HG02852 (cell line): ENCODE measurements around the gene KHNYN.
"Not testable (repeated sequence)": the region's sequence is repeated elsewhere in the genome, so short reads cannot be mapped to it uniquely, and the experiment has no call there.

Experiments used
- ATAC-seq: cut with Tn5 transposase; IDR thresholded peaks from one replicate; pipeline ENCODE4 v1.9.1; 2021; ENCODE audit warnings: mild to moderate bottlenecking, moderate library complexity; ENCODE audit not compliant: unreplicated experiment

The KHNYN gene

DNA sequence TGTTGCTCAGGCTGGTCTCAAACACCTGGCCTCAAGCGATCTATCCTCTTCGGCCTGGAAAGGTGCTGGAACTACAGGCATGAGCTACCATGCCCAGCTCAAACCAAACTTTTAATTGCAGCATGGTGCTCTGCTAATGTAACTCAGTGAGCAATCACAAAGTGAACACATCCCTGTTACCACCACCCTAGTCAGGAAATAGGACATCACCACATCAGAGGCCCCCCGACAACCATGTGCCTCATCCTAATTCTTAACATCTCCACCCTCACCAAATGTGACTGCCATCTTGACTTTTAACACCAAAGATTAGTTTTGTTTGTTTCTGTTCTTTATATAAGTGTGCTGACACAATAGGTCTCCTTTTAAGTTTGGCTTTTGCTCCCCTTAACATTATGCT is 35.6 kb downstream of the KHNYN start:
- no peak for ATAC-seq

DNA sequence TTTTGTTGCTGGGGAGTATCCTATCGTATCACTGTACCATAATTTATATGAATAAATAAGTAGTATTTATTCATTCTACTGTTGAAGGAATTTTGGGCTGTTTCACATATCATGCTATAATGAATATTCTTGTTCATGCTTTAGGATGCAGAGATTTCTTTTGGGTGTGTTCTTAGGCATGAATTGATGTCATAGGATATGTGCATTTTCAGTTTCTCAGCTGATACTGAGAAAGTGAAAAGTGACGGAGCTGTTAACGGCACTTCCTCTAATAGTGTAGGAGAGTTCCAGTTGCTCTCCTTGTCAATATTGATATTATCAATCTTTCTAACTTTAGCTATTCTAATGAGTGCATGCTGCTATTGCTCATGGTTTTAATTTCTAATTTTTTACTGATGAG is 36.1 kb downstream of the KHNYN start:
- ATAC-seq: no peak

DNA sequence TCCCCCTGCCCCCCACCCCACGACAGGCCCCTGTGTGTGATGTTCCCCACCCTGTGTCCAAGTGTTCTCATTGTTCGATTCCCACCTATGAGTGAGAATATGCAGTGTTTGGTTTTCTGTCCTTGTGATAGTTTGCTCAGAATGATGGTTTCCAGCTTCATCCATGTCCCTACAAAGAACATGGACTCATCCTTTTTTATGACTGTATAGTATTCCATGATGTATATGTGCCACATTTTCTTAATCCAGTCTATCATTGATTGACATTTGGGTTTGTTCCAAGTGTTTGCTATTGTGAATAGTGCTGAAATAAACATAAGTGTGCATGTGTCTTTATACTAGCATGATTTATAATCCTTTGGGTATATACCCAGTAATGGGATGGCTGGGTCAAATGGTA is 40.7 kb downstream of the KHNYN start:
- not testable (repeated sequence) for ATAC-seq

DNA sequence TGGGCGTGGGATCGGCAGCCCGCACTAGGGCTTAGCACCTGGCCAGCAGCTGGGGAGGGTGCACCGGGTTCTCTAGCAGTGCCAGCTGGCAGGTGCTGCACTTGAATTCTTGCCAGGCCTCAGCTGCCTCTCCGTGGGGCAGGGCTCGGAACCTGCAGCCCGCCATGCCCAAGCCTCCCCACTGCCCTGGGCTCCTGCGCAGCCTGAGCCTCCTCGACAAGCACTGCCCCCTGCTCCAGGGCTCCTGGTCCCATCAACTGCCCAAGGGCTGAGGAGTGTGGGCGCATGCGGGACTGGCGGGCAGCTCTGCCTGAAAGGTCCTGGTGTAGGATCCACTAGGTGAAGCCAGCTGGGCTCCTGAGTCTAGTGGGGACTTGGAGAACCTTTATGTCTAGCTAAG is 43.5 kb downstream of the KHNYN start:
- ATAC-seq: no peak

DNA sequence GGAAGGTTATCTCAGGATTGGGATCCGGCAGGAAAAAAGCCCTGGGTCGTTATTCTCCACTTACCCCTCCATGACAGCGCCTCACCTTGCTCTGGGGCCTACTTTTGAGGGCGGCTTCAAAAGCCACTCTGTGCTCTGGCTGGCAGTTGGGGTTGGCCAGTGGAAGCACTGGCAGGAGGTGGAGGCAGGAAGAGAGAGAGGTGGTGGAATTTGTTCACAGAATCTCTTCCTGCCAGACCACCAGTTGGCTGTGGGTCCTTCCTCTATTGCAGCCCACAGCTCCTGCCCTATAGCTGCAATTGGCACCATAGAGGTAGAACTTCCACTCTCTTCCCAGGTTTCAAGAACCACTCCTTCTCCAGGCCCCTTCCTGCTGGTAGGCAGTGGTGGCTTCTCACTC is 45.5 kb downstream of the KHNYN start:
- no peak for ATAC-seq

DNA sequence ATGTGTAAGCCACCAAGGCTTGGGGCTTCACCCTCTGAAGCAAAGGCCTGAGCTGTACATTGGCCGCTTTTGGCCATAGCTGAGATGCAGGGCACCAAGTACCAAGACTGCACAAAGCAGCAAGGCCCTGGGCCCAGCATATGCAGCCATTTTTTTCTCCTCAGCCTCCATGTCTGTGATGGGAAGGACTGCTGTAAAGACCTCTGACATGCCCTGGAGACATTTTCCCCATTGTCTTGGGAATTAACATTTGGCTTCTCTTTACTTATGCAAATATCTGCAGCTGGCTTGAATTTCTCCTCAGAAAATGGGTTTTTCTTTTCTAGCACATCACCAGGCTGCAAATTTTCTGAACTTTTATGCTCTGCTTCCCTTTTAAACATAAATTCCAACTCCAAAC is 50.2 kb downstream of the KHNYN start:
- ATAC-seq: not testable (repeated sequence)

DNA sequence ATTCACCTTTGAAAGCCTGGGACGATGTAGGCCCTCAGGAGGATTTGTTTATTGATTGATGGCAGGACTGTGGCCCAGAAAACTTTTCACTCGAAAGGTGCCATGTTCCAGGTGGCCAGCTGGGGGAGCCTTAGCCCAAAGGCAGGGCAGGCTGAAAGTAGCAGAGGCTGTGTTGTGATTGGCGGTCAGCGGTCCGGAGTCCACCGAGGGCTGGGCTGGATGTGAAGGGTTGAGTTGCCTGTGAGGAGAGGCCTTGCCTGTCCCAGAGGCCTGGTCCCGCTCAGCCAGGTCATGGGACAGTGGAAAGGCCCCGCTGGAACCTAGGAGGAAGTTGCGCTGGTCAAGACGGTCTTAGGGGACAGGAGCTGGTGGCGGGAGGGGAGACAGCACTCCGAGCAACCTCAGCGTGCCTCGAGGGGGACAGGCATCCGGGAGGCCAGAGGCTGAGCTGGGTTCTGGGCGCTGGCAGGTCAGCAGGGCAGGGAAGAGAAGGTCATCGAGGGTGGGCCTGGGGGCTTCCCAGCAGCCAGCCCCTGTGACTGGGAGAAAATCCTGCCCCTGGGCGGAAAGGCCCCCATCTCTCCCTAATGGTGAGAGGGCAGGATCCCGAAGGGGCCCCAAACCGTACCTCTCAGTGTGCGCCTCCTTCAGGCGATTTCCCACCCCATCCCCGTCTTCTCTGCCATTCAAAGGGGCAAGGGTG is 52.0 kb downstream of the KHNYN start:
- peak; percentile 92 for ATAC-seq

DNA sequence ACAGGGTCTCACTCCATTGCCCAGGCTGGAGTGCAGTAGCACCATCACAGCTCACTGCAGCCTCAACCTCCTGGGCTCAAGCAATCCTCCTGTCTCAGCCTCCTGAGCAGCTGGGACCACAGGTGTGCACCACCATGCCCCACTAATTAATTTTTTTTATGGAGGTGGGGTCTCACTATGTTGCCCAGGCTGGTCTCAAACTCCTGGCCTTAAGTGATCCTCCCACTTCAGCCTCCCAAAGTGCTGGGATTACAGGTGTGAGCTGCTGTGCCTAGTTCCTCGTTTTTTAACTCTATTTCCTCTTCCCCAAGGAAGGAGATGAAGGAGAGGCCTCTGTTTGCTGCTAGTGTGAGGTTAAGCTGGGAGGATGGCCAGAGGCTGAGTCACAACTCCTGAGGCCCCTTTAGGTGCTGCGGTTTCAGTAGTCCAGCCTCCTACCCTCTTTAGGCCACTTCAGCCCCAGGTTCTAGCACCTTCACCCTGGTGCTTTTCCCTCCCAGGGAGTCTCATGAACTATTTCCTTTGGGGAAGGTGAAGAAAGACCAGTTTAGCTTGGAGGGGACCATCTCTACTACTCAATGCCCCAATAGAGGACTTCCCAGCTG is 53.0 kb downstream of the KHNYN start:
- ATAC-seq: not testable (repeated sequence)

DNA sequence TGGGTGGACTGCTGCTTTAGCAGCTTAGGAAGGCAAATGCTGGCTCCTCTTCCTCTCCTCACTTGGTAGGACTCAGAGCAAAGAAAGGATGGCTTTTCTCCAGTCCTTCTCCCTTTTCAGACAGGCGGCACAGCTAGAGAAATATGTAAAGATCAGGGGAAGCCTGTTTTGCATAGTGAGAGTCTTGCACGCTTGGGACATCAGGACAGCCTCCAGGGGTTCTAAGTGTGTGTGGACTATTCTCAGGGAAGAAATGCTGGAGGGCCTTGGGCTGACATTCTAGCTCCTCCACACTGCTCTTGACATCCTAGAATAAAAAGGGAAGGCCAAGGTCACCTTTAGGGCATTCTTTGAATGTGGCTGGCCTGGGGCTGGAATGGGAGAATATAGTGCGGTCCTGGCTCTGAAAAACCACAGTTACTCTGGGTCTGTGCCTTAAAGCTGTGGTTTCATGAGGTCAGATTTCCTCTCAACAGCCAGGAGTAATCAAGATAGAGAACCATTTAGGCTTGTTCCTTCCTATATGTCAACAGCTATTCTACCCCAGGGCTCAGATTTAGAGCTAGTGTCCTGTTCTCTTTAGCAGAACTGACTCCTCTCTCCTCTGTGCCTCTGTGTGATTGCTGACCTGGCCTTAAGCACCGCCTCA is 54.0 kb downstream of the KHNYN start:
- ATAC-seq: no peak
